Measurements from ENCODE around the gene SCFD2. TPM values are rescaled to one million over a fixed set of nuclear protein-coding genes. Genes with fewer than 3 reads are reported as not detected.
"Not testable (repeated sequence)": the region's sequence is repeated elsewhere in the genome, so short reads cannot be mapped to it uniquely, and the experiment has no call there.

The SCFD2 gene
- total RNA-seq, 2 experiments from 2014 or later = 21.6 to 22.5 TPM

DNA sequence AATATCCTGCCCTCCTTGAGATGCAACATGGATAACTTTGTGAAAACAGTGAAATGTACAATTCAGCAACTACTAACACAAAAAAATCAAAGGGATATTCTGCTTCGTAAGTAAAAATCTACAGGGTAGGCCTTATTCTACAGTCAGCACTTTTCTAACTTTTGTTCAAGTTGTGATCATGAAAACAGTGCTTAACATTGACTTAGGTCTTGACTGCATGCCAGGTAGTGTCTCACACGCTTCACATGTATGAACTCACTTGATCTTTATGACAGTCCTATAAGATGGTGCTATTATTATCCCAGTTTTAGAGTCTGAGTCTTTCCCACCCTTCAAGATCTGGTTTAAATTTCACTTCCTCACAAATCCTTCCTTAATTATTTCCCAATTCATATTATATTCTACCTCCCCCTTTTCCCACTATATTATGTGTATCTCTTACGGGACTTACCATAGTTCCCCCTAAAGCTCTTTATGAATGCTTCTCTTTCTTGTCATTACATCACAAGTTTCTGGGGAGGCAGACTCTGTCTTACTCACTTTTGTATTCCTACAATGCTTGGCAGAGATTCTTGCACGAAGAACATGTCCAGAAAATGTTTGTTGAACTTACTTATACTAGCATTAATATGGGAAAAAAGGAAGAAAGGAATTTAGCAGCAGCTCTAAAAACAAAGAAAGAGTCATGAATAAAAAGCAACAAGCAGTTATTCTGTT, 179.8 kb downstream of the SCFD2 start:
- no peak for DNase-seq
- intact Hi-C loops (cut with DNase I, micrococcal nuclease) = no loop called here
- no peaks in the 10 kb centered on the region for H3K9me3 Mint-ChIP-seq (ENCODE audit: low read depth)
- no peaks in the 10 kb centered on the region for H3K27me3 Mint-ChIP-seq
- ChIA-PET POLR2A (no interaction called here), CTCF (interaction anchor here (1.1 kb wide), 1 partner anchor 12 kb away, joined by 3 read pairs; no protein-coding TSS in a partner anchor)
- no peak overlapping the region for H3K27ac Mint-ChIP-seq
- no peak for ATAC-seq
- no peaks in the 10 kb centered on the region for H3K4me1 Mint-ChIP-seq
- H3K4me3 Mint-ChIP-seq = no peak overlapping the region
- H3K36me3 Mint-ChIP-seq (ENCODE audit: low read depth) = peaks cover 28% of the 10 kb centered on the region

DNA sequence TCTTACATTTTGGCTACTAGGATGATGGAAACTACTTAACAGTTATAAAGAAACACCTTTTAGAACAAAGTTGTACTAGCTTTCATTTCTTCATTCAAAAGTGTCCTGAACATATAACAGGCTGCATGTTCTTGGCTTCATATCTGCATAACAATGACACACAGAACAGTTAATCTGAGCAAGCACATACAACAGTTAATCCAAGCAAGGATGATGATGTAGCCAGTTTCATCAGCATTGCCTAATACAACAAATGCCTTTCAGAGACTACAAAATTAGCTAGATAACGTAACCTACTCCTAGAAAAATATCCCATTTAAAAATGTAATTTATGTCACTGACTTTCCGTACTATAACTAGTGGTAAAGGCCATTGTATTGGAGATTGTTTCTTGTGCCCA, 182.1 kb downstream of the SCFD2 start:
- CTCF ChIA-PET = no interaction called here
- H3K36me3 Mint-ChIP-seq (ENCODE audit: low read depth) = peaks cover 46% of the 10 kb centered on the region

DNA sequence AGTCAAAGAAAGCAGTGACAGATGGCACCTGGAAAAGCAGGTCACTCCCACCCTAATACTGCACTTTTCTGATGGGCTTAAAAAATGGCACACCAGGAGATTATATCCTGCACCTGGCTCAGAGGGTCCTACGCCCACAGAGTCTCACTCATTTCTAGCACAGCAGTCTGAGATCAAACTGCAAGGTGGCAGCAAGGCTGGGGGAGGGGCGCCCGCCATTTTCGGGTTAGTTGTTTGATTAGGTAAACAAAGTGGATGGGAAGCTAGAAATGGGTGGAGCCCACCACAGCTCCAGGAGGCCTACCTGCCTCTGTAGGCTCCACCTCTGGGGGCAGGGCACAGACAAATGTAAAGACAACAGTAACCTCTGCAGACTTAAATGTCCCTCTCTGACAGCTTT, 188.1 kb downstream of the SCFD2 start:
- H3K36me3 Mint-ChIP-seq (ENCODE audit: low read depth) = peaks cover 47% of the 10 kb centered on the region
- intact Hi-C loops (cut with DNase I, micrococcal nuclease) = not testable (repeated sequence)

More for the DNA sequence above, 182.1 kb downstream of the SCFD2 start:
- DNase-seq (no peak), ATAC-seq (no peak)
- intact Hi-C loops (cut with DNase I, micrococcal nuclease) = no loop called here
- Mint-ChIP-seq H3K4me1 (no peaks in the 10 kb centered on the region), H3K27ac (no peak overlapping the region), H3K27me3 (no peaks in the 10 kb centered on the region), H3K4me3 (no peak overlapping the region), H3K9me3 (ENCODE audit: low read depth) (peaks cover 4% of the 10 kb centered on the region)
- POLR2A ChIA-PET = no interaction called here

DNA sequence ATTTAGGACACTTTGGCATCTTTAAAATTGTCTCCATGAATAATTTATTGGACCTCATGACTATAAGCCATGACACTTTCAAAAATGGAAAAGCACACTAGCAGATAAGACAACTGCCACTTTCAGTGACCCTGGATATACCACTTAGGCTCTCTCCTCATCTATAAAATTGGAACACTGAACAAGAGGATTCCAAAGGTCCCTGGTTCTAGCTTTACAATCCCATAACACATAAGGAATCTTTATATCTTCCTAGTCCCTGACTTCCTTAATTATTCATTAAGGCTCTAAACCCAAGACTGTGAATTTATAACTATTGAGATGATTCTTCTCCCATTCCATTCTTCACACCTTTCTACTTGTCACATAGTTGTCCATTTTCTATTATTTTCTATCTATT, 190.2 kb downstream of the SCFD2 start:
- H3K36me3 Mint-ChIP-seq (ENCODE audit: low read depth) = peaks cover 50% of the 10 kb centered on the region
- no peak for ATAC-seq
- POLR2A ChIA-PET = no interaction called here

More for the DNA sequence above, 188.1 kb downstream of the SCFD2 start:
- ATAC-seq, CTCF ChIA-PET, H3K4me3 Mint-ChIP-seq, H3K27ac Mint-ChIP-seq, H3K27me3 Mint-ChIP-seq, POLR2A ChIA-PET, DNase-seq: not testable (repeated sequence)
- Mint-ChIP-seq H3K9me3 (ENCODE audit: low read depth) (peaks cover 14% of the 10 kb centered on the region), H3K4me1 (peaks cover 12% of the 10 kb centered on the region)

DNA sequence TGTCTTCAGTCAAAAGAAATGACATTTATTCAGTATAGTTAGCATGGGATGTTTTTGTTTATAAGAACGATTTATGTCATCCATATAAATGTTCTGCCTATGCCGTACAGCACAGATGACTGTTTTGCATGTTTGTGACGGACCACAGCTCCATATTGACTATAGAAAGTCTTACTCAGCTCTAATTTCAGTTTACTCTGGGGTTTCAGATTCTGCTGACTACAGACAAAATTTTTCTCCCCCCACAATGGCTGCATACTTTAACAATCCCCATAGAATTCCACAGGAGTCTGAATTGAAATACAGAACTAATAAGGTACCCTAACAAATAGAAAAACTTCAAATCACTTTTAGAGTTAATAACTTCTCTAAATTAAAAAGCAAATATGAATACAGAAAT, 191.0 kb downstream of the SCFD2 start:
- no peak for DNase-seq
- CTCF ChIA-PET = no interaction called here
- peaks cover 43% of the 10 kb centered on the region for H3K36me3 Mint-ChIP-seq (ENCODE audit: low read depth)
- peaks cover 12% of the 10 kb centered on the region for H3K4me1 Mint-ChIP-seq
- peaks cover 17% of the 10 kb centered on the region for H3K9me3 Mint-ChIP-seq (ENCODE audit: low read depth)
- H3K4me3 Mint-ChIP-seq = no peak overlapping the region
- no peaks in the 10 kb centered on the region for H3K27me3 Mint-ChIP-seq
- no peak overlapping the region for H3K27ac Mint-ChIP-seq
- intact Hi-C loops (cut with DNase I, micrococcal nuclease) = no loop called here
- POLR2A ChIA-PET = no interaction called here
- no peak for ATAC-seq

More for the DNA sequence above, 190.2 kb downstream of the SCFD2 start:
- no peak overlapping the region for H3K27ac Mint-ChIP-seq
- H3K4me3 Mint-ChIP-seq = no peak overlapping the region
- no peak for DNase-seq
- intact Hi-C loops (cut with DNase I, micrococcal nuclease) = no loop called here
- peaks cover 19% of the 10 kb centered on the region for H3K9me3 Mint-ChIP-seq (ENCODE audit: low read depth)
- H3K27me3 Mint-ChIP-seq = no peaks in the 10 kb centered on the region
- peaks cover 12% of the 10 kb centered on the region for H3K4me1 Mint-ChIP-seq
- CTCF ChIA-PET = no interaction called here

DNA sequence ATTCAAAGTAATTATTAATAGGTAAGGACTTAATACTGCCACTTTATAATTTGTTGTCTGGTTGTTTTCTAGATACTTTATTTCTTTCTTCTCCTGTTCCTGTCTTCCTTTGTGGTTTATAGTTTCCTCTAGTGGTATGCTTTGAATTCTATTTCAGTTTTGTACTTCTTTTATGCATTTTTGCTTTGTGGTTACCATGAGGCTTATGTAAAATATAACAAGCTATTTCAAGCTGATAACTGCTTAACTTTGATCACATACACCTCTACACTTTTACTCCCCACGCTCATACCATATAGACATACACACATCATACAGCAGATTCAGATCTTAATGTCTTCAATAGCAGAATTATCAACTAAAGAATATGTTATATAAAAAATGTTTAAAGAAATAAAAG, 192.3 kb downstream of the SCFD2 start:
- DNase-seq (no peak), ATAC-seq (no peak)
- Mint-ChIP-seq H3K9me3 (ENCODE audit: low read depth) (peaks cover 13% of the 10 kb centered on the region), H3K36me3 (ENCODE audit: low read depth) (peaks cover 36% of the 10 kb centered on the region), H3K27me3 (no peaks in the 10 kb centered on the region), H3K27ac (no peak overlapping the region), H3K4me3 (no peak overlapping the region), H3K4me1 (peaks cover 12% of the 10 kb centered on the region)
- ChIA-PET POLR2A (no interaction called here), CTCF (no interaction called here)
- intact Hi-C loops (cut with DNase I, micrococcal nuclease) = no loop called here

DNA sequence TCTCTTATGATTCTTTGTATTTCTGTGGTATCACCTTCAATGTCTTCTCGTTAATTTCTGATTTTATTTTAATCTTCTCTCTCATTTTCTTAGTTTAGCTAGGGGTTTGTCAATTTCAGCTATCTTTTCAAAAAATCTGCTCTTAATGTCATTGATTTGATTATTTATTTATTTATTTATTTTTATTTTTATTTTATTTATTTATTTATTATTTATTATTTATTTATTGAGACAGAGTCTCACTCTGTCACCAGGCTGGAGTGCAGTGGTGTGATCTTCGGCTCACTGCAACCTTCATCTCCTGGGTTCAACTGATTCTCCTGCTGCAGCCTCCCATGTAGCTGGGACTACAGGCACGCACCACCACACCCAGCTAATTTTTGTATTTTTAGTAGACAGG, 194.1 kb downstream of the SCFD2 start:
- H3K27me3 Mint-ChIP-seq = no peaks in the 10 kb centered on the region
- DNase-seq = no peak

DNA sequence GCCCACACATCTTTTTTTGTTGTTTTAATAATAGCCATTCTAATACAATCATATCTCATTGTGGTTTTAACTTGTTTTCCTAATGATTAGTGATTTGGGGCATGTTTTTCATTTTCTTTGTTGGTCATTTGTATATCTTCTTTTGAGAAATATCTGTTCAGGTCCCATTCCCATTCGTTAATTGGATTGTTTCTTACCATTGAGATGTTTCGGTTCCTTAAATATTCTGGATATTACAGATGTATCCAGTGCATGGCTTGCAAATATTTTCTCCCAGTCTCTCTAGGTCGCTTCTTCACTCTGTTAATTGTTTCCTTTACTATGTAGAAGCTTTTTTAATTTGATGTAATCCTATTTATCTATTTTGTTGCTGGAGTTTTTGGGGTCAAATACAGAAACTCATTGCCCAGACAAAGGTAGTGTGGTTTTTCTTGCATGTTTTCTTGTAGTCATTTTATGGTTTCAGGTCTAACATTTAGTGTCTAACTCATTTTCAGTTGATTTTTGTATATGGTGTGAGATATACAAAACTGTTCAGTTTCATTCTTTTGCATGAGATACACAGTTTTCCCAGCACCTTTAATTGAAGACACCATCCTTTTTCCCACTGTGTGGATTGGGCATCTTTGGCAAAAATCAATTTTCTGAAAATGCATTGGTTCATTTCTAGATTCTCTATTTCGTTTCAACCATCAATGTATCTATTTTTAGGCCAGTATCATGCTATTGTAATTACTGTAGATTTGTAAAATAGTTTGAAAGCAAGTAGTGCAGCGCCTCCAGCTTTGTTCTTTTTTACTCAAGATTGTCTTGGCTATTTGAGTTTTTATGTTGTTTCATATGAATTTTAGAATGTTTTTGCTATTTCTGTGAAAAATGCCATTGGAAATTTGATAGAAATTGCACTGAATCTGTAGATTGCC, 195.9 kb downstream of the SCFD2 start:
- DNase-seq (no peak), ATAC-seq (no peak)
- no peak overlapping the region for H3K4me3 Mint-ChIP-seq
- no peaks in the 10 kb centered on the region for H3K27me3 Mint-ChIP-seq
- H3K4me1 Mint-ChIP-seq = peaks cover 8% of the 10 kb centered on the region
- peaks cover 9% of the 10 kb centered on the region for H3K9me3 Mint-ChIP-seq (ENCODE audit: low read depth)
- ChIA-PET CTCF (no interaction called here), POLR2A (no interaction called here)
- no peak overlapping the region for H3K27ac Mint-ChIP-seq
- intact Hi-C loops (cut with DNase I, micrococcal nuclease) = no loop called here
- H3K36me3 Mint-ChIP-seq (ENCODE audit: low read depth) = peaks cover 35% of the 10 kb centered on the region

More for the DNA sequence above, 194.1 kb downstream of the SCFD2 start:
- no peak overlapping the region for H3K27ac Mint-ChIP-seq
- CTCF ChIA-PET = no interaction called here
- intact Hi-C loops (cut with DNase I, micrococcal nuclease) = no loop called here
- H3K9me3 Mint-ChIP-seq (ENCODE audit: low read depth) = peaks cover 9% of the 10 kb centered on the region
- ATAC-seq = no peak
- no peak overlapping the region for H3K4me3 Mint-ChIP-seq
- peaks cover 28% of the 10 kb centered on the region for H3K36me3 Mint-ChIP-seq (ENCODE audit: low read depth)
- peaks cover 8% of the 10 kb centered on the region for H3K4me1 Mint-ChIP-seq
- POLR2A ChIA-PET = no interaction called here

DNA sequence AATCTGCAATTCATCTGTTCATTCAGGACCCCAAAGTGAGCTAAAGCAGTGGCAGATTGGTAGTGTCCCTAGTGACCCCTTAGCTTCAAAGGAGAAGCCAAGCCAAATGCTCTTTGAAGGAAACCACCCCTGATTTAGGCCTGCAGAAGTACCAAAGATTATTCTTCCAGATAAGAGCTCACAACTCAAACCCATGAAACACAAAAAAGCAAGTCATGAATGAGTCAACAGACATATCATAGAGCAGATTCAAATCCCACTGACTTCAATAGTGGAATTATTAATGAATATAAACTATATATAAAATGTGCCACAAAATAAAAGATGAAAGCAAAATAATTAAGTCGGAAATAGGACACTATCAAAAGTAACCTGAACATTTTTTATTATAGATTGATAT, 197.6 kb downstream of the SCFD2 start:
- Mint-ChIP-seq H3K9me3 (ENCODE audit: low read depth) (peaks cover 5% of the 10 kb centered on the region), H3K36me3 (ENCODE audit: low read depth) (peaks cover 32% of the 10 kb centered on the region), H3K4me1 (no peaks in the 10 kb centered on the region), H3K27me3 (no peaks in the 10 kb centered on the region), H3K27ac (no peak overlapping the region), H3K4me3 (no peak overlapping the region)
- DNase-seq (no peak), ATAC-seq (no peak)
- CTCF ChIA-PET = no interaction called here
- intact Hi-C loops (cut with DNase I, micrococcal nuclease) = no loop called here
- POLR2A ChIA-PET = no interaction called here

DNA sequence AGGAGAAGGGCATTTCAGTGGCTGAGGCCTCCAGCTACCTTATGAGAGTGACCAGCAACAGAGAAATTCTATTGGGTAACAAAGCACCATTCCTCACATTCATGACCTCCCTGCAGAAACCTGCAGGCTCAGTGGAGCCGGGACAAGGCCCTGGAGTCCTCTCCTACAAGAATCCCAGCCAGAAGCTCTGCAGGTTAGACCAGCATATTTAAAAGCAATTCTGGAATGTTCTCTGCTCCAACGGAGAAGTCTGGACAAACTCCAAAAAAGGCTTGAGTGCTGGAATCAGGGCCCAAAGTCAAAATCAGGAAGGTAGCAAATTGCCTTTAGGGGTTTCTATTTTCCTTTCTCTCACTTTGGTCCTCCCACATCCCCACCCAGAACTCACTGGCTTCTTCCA, 202.9 kb downstream of the SCFD2 start:
- ChIA-PET CTCF (interaction anchor here (0.6 kb wide), 1 partner anchor 37 kb away, joined by 3 read pairs; no protein-coding TSS in a partner anchor), POLR2A (no interaction called here)
- no peak overlapping the region for H3K27ac Mint-ChIP-seq
- no peaks in the 10 kb centered on the region for H3K27me3 Mint-ChIP-seq
- H3K4me3 Mint-ChIP-seq = no peak overlapping the region
- H3K36me3 Mint-ChIP-seq (ENCODE audit: low read depth) = peaks cover 29% of the 10 kb centered on the region
- DNase-seq (no peak), ATAC-seq (no peak)
- H3K9me3 Mint-ChIP-seq (ENCODE audit: low read depth) = no peaks in the 10 kb centered on the region
- no peaks in the 10 kb centered on the region for H3K4me1 Mint-ChIP-seq
- intact Hi-C loops (cut with DNase I, micrococcal nuclease) = no loop called here

DNA sequence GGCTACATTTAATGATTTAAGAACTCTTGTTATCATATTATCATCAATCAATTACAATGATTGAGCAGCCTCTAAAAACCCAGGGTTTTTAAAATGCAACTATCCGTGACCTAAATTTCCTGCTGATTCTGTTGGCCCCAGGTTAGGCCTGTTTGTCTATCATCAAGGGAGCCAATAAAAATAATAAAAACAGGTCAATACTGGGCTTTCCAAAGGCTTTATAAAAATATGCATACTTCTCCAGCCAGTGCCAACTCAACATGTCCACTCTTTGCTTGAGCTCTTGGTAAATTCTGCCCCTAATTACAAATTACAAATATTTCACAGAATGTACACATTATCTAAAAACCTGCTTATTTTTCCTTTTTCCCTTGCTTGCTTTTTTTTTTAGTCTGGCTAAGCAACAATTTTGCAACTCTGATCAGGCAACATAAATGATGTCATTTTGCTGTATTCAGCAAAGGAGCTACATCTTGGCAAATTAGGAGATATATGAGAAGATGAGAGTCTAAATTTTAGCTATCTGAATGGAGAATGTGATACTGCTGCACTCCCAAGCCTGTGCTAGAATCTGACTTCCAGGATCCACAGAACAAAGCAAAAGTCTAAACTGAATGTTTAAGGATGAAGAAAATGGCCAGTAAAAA, 204.0 kb downstream of the SCFD2 start:
- ChIA-PET POLR2A (interaction anchor here (0.6 kb wide), 1 partner anchor 265 kb away, joined by 8 read pairs; no protein-coding TSS in a partner anchor), CTCF (interaction anchor here (1.1 kb wide), 1 partner anchor 21 kb away, joined by 3 read pairs; no protein-coding TSS in a partner anchor)
- Mint-ChIP-seq H3K4me1 (no peaks in the 10 kb centered on the region), H3K9me3 (ENCODE audit: low read depth) (no peaks in the 10 kb centered on the region), H3K36me3 (ENCODE audit: low read depth) (peaks cover 24% of the 10 kb centered on the region), H3K4me3 (no peak overlapping the region), H3K27ac (no peak overlapping the region), H3K27me3 (no peaks in the 10 kb centered on the region)
- no peak for DNase-seq
- ATAC-seq = no peak
- intact Hi-C loops (cut with DNase I, micrococcal nuclease) = no loop called here
